Fibroblast of the aortic adventitia (primary cell): ENCODE results near the gene NEDD4. TPM values are rescaled to one million over a fixed set of nuclear protein-coding genes. Genes with fewer than 3 reads are reported as not detected.
A peak's percentile ranks its signal among the peaks of the same experiment; 100 is the strongest.

Experiments
- DNase-seq: peaks from one replicate; pipeline ENCODE4 v3.0.0-alpha.2; 2010; ENCODE audit warnings: low read depth
- H3K4me3 ChIP-seq: 2 replicates; pipeline ENCODE4 v1.5.1; 2011; ENCODE audit warnings: low read depth, mild to moderate bottlenecking, control low read depth, low read length, moderate library complexity
- total RNA-seq: library from RNA; depleted of rRNA; stranded (reverse); fragments of >200 nt; gene quantifications from 2 replicates; pipeline ENCODE4 v1.2.3, GENCODE V29; 2012; ENCODE audit warnings: low replicate concordance
- TF ChIP-seq, protein P1 (sequence below): IDR thresholded peaks from 2 replicates; pipeline ENCODE4 v1.5.1; 2011; ENCODE audit warnings: mild to moderate bottlenecking, low read length, control low read depth, inconsistent platforms; ENCODE audit not compliant: insufficient read depth

Gene NEDD4
- total RNA-seq, 1 donor, result 34.3 TPM

DNA sequence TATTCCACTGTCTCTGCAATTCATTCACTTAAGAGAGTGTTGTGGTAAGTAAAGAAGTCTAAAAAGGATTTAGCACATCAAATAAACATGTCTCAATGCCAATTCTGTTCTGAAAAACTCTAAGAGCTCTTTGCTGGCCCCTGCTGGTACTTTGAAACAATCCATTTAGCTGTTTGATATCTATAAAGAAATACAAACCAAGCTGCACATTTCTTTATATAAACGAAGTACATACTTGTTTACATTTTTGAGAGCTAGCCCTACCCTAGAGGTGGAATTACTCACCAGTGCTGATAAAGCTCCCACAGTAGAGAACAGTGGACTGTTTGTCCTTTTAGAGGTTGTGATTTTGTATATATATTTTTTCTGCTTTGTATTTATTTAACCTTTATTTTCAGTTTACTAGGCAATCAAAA is 75.5 kb downstream of the NEDD4 start:
- TF ChIP-seq, protein P1, sequence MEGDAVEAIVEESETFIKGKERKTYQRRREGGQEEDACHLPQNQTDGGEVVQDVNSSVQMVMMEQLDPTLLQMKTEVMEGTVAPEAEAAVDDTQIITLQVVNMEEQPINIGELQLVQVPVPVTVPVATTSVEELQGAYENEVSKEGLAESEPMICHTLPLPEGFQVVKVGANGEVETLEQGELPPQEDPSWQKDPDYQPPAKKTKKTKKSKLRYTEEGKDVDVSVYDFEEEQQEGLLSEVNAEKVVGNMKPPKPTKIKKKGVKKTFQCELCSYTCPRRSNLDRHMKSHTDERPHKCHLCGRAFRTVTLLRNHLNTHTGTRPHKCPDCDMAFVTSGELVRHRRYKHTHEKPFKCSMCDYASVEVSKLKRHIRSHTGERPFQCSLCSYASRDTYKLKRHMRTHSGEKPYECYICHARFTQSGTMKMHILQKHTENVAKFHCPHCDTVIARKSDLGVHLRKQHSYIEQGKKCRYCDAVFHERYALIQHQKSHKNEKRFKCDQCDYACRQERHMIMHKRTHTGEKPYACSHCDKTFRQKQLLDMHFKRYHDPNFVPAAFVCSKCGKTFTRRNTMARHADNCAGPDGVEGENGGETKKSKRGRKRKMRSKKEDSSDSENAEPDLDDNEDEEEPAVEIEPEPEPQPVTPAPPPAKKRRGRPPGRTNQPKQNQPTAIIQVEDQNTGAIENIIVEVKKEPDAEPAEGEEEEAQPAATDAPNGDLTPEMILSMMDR, result peak; percentile 77
- peak; percentile 93 for DNase-seq
- H3K4me3 ChIP-seq, result no peak overlapping the region

DNA sequence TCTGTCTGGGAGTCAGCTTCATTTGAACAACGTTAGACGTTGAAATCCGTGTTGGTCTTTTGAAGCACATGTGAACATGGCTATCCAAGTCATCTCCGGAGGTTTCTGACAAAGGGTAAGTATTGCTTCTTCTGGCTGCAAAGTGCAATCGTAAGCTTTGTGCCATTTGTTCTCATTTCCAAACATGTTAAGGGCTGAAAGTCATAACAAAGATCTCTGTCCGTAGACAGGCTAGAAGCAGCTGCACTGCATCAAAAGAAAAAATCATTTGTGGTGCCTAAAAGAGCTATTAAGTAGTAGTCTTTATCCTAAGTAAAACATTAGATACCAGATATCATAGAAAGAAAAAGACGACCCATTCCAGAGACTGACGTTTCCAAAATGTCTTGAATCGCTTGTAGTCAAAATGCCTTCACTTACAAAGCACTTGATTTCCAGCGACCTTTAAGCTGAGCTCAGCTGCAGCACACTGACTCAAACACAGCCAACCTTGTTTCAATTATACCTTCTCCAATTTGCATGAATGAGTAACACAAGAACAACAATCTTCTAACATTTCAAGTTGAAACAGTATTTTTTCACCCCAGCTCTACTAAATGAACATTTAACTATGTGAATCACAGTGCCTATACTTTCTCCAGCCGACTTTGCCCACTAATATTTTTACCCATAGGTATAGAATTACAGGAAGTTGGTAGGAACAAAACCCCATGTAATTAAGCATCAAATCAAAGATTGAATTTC is 76.6 kb downstream of the NEDD4 start:
- peak overlapping the region; percentile 53 for H3K4me3 ChIP-seq
- TF ChIP-seq, protein P1, result no peak
- peak; percentile 81 for DNase-seq

GRCh38 chr15:55915876-55916567 is 77.4 kb downstream of the NEDD4 start:
- DNase-seq, result peak; percentile 66
- peak overlapping the region; percentile 53 for H3K4me3 ChIP-seq
- TF ChIP-seq, protein P1, result no peak

GRCh38 chr15:55915221-55915620 is 78.2 kb downstream of the NEDD4 start:
- H3K4me3 ChIP-seq, result peak overlapping the region; percentile 53
- peak; percentile 22 for DNase-seq
- TF ChIP-seq, protein P1, result no peak

GRCh38 chr15:55914446-55914845 is 79.0 kb downstream of the NEDD4 start:
- peak; percentile 42 for DNase-seq
- TF ChIP-seq, protein P1, result no peak
- peak overlapping the region; percentile 37 for H3K4me3 ChIP-seq

DNA sequence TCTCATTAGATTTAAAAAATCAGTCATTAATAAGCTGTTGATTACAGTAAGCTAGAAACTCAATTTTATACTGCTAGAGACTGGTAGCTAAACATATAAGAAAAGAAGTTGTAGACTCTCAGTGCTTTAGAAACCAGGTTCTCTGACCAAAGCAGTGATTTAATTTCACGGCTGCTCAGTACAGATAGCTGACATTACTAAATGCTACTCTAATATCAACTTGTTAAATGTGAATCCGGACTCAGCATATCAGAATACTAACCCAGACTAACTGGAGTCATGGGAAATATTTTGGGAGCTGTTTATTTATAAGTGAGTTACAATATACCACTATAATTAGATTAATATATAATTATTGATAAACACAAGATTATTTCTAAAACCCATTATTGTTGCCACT is 80.4 kb downstream of the NEDD4 start:
- H3K4me3 ChIP-seq, result peak overlapping the region; percentile 7
- DNase-seq, result no peak
- TF ChIP-seq, protein P1, result no peak
